ENCODE data around the gene JMJD6.

DNA sequence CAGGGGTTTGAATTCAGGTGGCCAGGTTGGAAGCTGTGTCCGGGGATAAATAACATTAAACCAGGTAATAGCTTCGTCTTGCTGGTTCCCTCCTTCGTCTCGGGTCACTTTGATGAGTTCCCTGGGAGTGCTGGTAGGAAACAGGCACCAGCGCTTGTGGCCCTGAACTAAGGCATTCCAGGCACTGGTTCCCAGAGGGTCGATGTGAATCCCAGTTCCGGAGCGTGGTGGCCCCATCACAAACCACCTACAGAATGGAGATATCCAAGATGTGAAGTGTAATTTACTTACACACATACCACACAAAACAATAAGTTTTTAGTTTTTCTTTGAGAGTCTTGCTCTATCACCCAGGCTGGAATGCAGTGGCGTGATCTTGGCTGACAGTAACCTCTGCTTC, 2.6 kb downstream of the JMJD6 start:
- TF ChIP-seq ZNF274 (IDR thresholded peaks at IDR 0.05; ENCODE audit: low read depth, low read length) (no peak), YY1 (IDR thresholded peaks at IDR 0.05; ENCODE audit: insufficient read depth, insufficient read length) (no peak), SUZ12 (IDR thresholded peaks at IDR 0.05; ENCODE audit: extremely low read depth, insufficient read depth, insufficient read length) (no peak)

Measured in NT2/D1 (cell line).